Measurements from ENCODE around the gene NTRK2. TPM values are rescaled to one million over a fixed set of nuclear protein-coding genes. Genes with fewer than 3 reads are reported as not detected.

Gene NTRK2
- total and polyA plus RNA-seq, 10 of the 15 experiments (the other 5 are each of a cell fraction or from before 2014, with no cell fraction given) = 0.42 to 4.6 (median 0.65) TPM

DNA sequence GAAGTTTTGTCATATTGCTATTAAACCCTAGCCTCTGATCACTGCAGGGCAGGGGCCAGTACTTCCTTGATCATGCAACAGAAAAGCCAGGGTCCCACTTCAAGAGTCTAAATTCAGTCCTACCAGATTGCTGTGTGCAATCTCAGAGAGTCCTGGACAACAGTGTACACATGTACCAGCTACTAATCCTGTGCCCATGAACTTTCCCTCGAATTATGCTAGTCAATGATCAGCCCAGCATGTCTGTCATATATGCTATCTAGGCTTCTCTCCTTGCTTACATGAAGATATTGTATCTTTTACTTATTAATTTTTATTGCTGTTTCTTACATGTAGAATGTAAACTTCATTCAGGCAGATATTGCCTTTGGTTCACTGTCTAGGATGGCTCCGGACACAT is 367.0 kb downstream of the NTRK2 start:
- no peak overlapping the region for H3K27ac ChIP-seq (ENCODE audit: control insufficient read depth, insufficient read depth)
- H3K27me3 ChIP-seq (replicated peaks in 1 of 2; ENCODE audit: control insufficient read depth in 2 of 2, insufficient read depth in 2 of 2, low read length in 1 of 2) = peaks cover 0 to 6% of the 10 kb centered on the region in 2 experiments; a peak in 1 of 4 replicates
- no peak overlapping the region for H2AFZ ChIP-seq (ENCODE audit: control insufficient read depth, low read depth, low read length)
- RAD21 ChIA-PET (ENCODE audit: unreplicated experiment) = interaction anchor here (0.8 to 1.2 kb wide), 2 partner anchors 32 to 108 kb away, joined by 3 read pairs; no protein-coding TSS in a partner anchor
- no peak overlapping the region for H3K4me2 ChIP-seq (ENCODE audit: control insufficient read depth, insufficient read depth)
- POLR2A ChIA-PET = no interaction called here
- intact Hi-C loops (cut with micrococcal nuclease; ENCODE audit: unreplicated experiment) = no loop called here
- SMC1A ChIA-PET (ENCODE audit: uncharacterized antibody, unreplicated experiment) = interaction anchor here (0.8 to 1.9 kb wide), 5 partner anchors 9 to 42 kb away, joined by 3 to 5 read pairs (median 3); no protein-coding TSS in a partner anchor
- no peaks in the 10 kb centered on the region for H3K79me2 ChIP-seq (ENCODE audit: control insufficient read depth, insufficient read depth, low read length)
- 44% methylated on average over 2 of the region's 2 CpGs for WGBS (ENCODE audit: insufficient coverage, insufficient replicate concordance, low lambda C conversion rate, missing lambda C conversion rate)
- ATAC-seq = no peak
- H3K36me3 ChIP-seq (ENCODE audit: control insufficient read depth in 2 of 2, insufficient read depth in 2 of 2, low read length in 1 of 2) = no peaks in the 10 kb centered on the region
- FAIRE-seq = no peak
- no peaks in the 10 kb centered on the region for H3K9me3 ChIP-seq (replicated peaks; ENCODE audit: control insufficient read depth, insufficient read depth, low read length)
- TF ChIP-seq GATAD2B (conservative IDR thresholded peaks at IDR 0.05; ENCODE audit: low read depth) (no peak), CREM (IDR thresholded peaks at IDR 0.05; ENCODE audit: low read depth) (no peak), HCFC1 (IDR thresholded peaks at IDR 0.05; ENCODE audit: low read length) (no peak), LARP7 (IDR thresholded peaks at IDR 0.05) (no peak)
- no peak for DNase-seq (ENCODE audit: low read depth, low spot score)
- no peaks in the 10 kb centered on the region for H3K4me1 ChIP-seq (ENCODE audit: control insufficient read depth, insufficient read depth, low read length)
- CTCF ChIA-PET = no interaction called here
- in situ Hi-C loops (cut with MboI) = no loop called here
- H3K4me3 ChIP-seq = no peak overlapping the region
- no TSS peak for BruUV-seq (replicated peaks)
- H4K20me1 ChIP-seq (ENCODE audit: control insufficient read depth, insufficient read depth) = no peaks in the 10 kb centered on the region
- no peak overlapping the region for H3K9ac ChIP-seq (ENCODE audit: control insufficient read depth, insufficient read depth, low read length)

DNA sequence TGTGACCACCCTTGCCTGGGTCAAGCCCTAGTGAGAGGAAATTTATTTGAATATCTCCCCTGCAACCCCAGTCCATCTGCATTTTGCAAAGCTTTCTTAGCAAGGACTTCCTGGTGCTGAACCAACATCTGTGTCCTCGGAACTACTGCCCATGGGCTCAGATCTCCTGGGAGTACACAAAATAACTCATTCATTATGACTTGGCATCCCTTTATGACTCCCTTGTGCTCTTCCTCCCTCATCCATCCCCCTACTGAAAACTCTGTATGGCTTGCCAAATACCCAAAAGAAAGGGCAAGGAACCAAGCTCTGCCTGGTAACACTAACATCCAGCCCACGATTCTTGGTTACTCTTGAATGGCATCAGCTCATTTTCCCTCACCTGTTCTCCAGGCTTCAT is 368.5 kb downstream of the NTRK2 start:
- Histone ChIP-seq H3K4me2 (ENCODE audit: control insufficient read depth, insufficient read depth) (no peak overlapping the region), H3K9ac (ENCODE audit: control insufficient read depth, insufficient read depth, low read length) (no peak overlapping the region), H3K4me1 (ENCODE audit: control insufficient read depth, insufficient read depth, low read length) (no peaks in the 10 kb centered on the region), H3K27ac (ENCODE audit: control insufficient read depth, insufficient read depth) (no peak overlapping the region), H2AFZ (ENCODE audit: control insufficient read depth, low read depth, low read length) (no peak overlapping the region), H4K20me1 (ENCODE audit: control insufficient read depth, insufficient read depth) (no peaks in the 10 kb centered on the region), H3K36me3 (ENCODE audit: control insufficient read depth in 2 of 2, insufficient read depth in 2 of 2, low read length in 1 of 2) (no peaks in the 10 kb centered on the region), H3K27me3 (replicated peaks in 1 of 2; ENCODE audit: control insufficient read depth in 2 of 2, insufficient read depth in 2 of 2, low read length in 1 of 2) (peaks cover 0 to 11% of the 10 kb centered on the region in 2 experiments; a peak in 2 of 4 replicates), H3K79me2 (ENCODE audit: control insufficient read depth, insufficient read depth, low read length) (no peaks in the 10 kb centered on the region), H3K9me3 (replicated peaks; ENCODE audit: control insufficient read depth, insufficient read depth, low read length) (no peaks in the 10 kb centered on the region), H3K4me3 (no peak overlapping the region)
- POLR2A ChIA-PET = no interaction called here
- SMC1A ChIA-PET (ENCODE audit: uncharacterized antibody, unreplicated experiment) = no interaction called here
- CTCF ChIA-PET = no interaction called here
- DNase-seq (ENCODE audit: low read depth, low spot score) (no peak), ATAC-seq (no peak), FAIRE-seq (no peak)
- in situ Hi-C loops (cut with MboI) (no loop called here), intact Hi-C loops (cut with micrococcal nuclease; ENCODE audit: unreplicated experiment) (no loop called here)
- WGBS (ENCODE audit: insufficient coverage, insufficient replicate concordance, low lambda C conversion rate, missing lambda C conversion rate) = 0% methylated on average over 2 of the region's 2 CpGs
- no TSS peak for BruUV-seq (replicated peaks)
- RAD21 ChIA-PET (ENCODE audit: unreplicated experiment) = no interaction called here
- TF ChIP-seq NFIC (IDR thresholded peaks at IDR 0.05; ENCODE audit: low read depth, low read length) (no peak), IRF4 (IDR thresholded peaks at IDR 0.05; ENCODE audit: low read depth, low read length) (no peak), CREB1 (IDR thresholded peaks at IDR 0.05; ENCODE audit: low read depth) (no peak), TARDBP (IDR thresholded peaks at IDR 0.05; ENCODE audit: borderline replicate concordance) (no peak), TCF7 (IDR thresholded peaks at IDR 0.05; ENCODE audit: borderline replicate concordance) (no peak), ASH2L (IDR thresholded peaks at IDR 0.05; ENCODE audit: borderline replicate concordance, low read depth) (no peak)
- TF ChIP-seq, protein P1, sequence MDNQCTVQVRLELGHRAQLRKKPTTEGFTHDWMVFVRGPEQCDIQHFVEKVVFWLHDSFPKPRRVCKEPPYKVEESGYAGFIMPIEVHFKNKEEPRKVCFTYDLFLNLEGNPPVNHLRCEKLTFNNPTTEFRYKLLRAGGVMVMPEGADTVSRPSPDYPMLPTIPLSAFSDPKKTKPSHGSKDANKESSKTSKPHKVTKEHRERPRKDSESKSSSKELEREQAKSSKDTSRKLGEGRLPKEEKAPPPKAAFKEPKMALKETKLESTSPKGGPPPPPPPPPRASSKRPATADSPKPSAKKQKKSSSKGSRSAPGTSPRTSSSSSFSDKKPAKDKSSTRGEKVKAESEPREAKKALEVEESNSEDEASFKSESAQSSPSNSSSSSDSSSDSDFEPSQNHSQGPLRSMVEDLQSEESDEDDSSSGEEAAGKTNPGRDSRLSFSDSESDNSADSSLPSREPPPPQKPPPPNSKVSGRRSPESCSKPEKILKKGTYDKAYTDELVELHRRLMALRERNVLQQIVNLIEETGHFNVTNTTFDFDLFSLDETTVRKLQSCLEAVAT (IDR thresholded peaks at IDR 0.05) = no peak
- TF ChIP-seq, protein P2, sequence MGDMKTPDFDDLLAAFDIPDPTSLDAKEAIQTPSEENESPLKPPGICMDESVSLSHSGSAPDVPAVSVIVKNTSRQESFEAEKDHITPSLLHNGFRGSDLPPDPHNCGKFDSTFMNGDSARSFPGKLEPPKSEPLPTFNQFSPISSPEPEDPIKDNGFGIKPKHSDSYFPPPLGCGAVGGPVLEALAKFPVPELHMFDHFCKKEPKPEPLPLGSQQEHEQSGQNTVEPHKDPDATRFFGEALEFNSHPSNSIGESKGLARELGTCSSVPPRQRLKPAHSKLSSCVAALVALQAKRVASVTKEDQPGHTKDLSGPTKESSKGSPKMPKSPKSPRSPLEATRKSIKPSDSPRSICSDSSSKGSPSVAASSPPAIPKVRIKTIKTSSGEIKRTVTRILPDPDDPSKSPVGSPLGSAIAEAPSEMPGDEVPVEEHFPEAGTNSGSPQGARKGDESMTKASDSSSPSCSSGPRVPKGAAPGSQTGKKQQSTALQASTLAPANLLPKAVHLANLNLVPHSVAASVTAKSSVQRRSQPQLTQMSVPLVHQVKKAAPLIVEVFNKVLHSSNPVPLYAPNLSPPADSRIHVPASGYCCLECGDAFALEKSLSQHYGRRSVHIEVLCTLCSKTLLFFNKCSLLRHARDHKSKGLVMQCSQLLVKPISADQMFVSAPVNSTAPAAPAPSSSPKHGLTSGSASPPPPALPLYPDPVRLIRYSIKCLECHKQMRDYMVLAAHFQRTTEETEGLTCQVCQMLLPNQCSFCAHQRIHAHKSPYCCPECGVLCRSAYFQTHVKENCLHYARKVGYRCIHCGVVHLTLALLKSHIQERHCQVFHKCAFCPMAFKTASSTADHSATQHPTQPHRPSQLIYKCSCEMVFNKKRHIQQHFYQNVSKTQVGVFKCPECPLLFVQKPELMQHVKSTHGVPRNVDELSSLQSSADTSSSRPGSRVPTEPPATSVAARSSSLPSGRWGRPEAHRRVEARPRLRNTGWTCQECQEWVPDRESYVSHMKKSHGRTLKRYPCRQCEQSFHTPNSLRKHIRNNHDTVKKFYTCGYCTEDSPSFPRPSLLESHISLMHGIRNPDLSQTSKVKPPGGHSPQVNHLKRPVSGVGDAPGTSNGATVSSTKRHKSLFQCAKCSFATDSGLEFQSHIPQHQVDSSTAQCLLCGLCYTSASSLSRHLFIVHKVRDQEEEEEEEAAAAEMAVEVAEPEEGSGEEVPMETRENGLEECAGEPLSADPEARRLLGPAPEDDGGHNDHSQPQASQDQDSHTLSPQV (IDR thresholded peaks at IDR 0.05) = no peak
- TF ChIP-seq, protein P3, sequence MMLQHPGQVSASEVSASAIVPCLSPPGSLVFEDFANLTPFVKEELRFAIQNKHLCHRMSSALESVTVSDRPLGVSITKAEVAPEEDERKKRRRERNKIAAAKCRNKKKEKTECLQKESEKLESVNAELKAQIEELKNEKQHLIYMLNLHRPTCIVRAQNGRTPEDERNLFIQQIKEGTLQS (IDR thresholded peaks at IDR 0.05; ENCODE audit: borderline replicate concordance, extremely low read depth, low read depth, low read length) = no peak
